GM12875 (cell line): ENCODE data around the gene CDIPT.

Source experiments
- H3K4me3 ChIP-seq: one replicate; pipeline ENCODE4 v1.5.1; 2011; ENCODE audit warnings: low read depth, low read length, control low read depth
- CTCF ChIP-seq: IDR thresholded peaks from 2 replicates; pipeline ENCODE4 v1.5.1; 2011; ENCODE audit warnings: low read depth, mild to moderate bottlenecking, control low read depth, inconsistent platforms, low read length, moderate library complexity, borderline replicate concordance; ENCODE audit not compliant: insufficient read depth

Gene CDIPT

GRCh38 chr16:29820271-29820701 lies 42.7 kb downstream of the CDIPT start, which contains the start of gene MVP:
Gene MVP (plus strand): TSS chr16:29820462. CDS start chr16:29830550, 10,088 bp downstream.
- TF ChIP-seq CTCF: no peak
- H3K4me3 ChIP-seq: peak within 1 kb of the TSS; percentile 55

- TF ChIP-seq CTCF: no peak
- no peak overlapping the region for H3K4me3 ChIP-seq
Observed at GRCh38 chr16:29819506-29819905, 43.5 kb downstream of the CDIPT start.

- no peak for TF ChIP-seq CTCF
- H3K4me3 ChIP-seq: no peak overlapping the region
Observed at GRCh38 chr16:29818082-29818481, 44.9 kb downstream of the CDIPT start.

GRCh38 chr16:29816694-29817441 lies 46.2 kb downstream of the CDIPT start:
- TF ChIP-seq CTCF: peak; percentile 47; the same call in 1 of the 2 replicates
- peak overlapping the region; percentile 74 for H3K4me3 ChIP-seq

- TF ChIP-seq CTCF: peak; percentile 93
- peak within 1 kb of the TSS; percentile 74 for H3K4me3 ChIP-seq
Observed at GRCh38 chr16:29815793-29816693, 47.0 kb downstream of the CDIPT start, which contains the start of gene PAGR1. Gene PAGR1 (plus strand): TSS chr16:29816152. CDS start chr16:29816526, 374 bp downstream.

GRCh38 chr16:29815032-29815721 lies 47.8 kb downstream of the CDIPT start:
- no peak for TF ChIP-seq CTCF

More at GRCh38 chr16:29815032-29815721, 47.8 kb downstream of the CDIPT start:
- peak overlapping the region; percentile 74 for H3K4me3 ChIP-seq
